Activated T-cell treated with anti-CD3 and anti-CD28 coated beads, Interleukin-2, amount 50 U/mL, for 24 hours (primary cell): ENCODE data around the gene LDB2.
A peak's percentile ranks its signal among the peaks of the same experiment; 100 is the strongest.

Experiments used
- DNase-seq: peaks from one replicate; pipeline ENCODE4 v3.0.0-alpha.2; 2020
- H3K27ac Mint-ChIP-seq: 2 replicates; pipeline ENCODE4 v1.8.0; 2020; ENCODE audit warnings: mild to moderate bottlenecking, mixed read lengths
- H3K27me3 Mint-ChIP-seq: 2 replicates; pipeline ENCODE4 v1.8.0; 2020; ENCODE audit warnings: mixed read lengths
- H3K36me3 Mint-ChIP-seq: 2 replicates; pipeline ENCODE4 v1.8.0; 2020; ENCODE audit warnings: low read depth, mixed read lengths
- H3K4me1 Mint-ChIP-seq: 2 replicates; pipeline ENCODE4 v1.8.0; 2020; ENCODE audit warnings: low read depth, mixed read lengths
- H3K4me3 Mint-ChIP-seq: 2 replicates; pipeline ENCODE4 v1.8.0; 2020; ENCODE audit warnings: mild to moderate bottlenecking, moderate library complexity, mixed read lengths
- H3K9me3 Mint-ChIP-seq: 2 replicates; pipeline ENCODE4 v1.8.0; 2020; ENCODE audit warnings: mixed read lengths

The LDB2 gene

GRCh38 chr4:16896881-16897750 lies 1.3 kb downstream of the LDB2 start:
- H3K9me3 Mint-ChIP-seq: no peaks in the 10 kb centered on the region
- H3K27me3 Mint-ChIP-seq: peaks cover 23% of the 10 kb centered on the region
- peaks cover 28% of the 10 kb centered on the region for H3K4me1 Mint-ChIP-seq
- no peak for DNase-seq
- H3K36me3 Mint-ChIP-seq: no peaks in the 10 kb centered on the region
- H3K4me3 Mint-ChIP-seq: no peak overlapping the region
- H3K27ac Mint-ChIP-seq: no peak overlapping the region

DNA sequence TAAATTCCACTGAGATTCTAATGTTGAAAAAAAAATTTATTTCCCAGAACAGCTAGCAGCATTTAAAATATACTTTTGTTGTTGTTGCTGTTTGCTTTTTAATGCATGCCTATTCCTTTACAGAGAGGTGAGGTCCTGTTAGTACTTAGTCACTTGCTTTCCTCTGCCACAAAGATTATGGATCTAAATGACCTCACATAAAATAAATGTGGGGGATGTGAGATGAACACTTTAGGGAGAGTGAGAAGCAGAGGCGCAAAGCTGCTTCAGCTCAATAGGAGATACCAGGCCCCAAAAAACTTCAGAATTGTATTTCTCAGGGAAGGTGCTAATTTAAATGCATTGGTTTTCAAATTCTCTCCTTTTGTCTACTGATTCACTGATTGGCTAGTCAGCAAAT lies 4.0 kb downstream of the LDB2 start:
- no peak overlapping the region for H3K27ac Mint-ChIP-seq
- no peak for DNase-seq
- H3K4me1 Mint-ChIP-seq: peaks cover 48% of the 10 kb centered on the region
- no peak overlapping the region for H3K4me3 Mint-ChIP-seq
- H3K27me3 Mint-ChIP-seq: peaks cover 23% of the 10 kb centered on the region
- no peaks in the 10 kb centered on the region for H3K9me3 Mint-ChIP-seq
- H3K36me3 Mint-ChIP-seq: no peaks in the 10 kb centered on the region

DNA sequence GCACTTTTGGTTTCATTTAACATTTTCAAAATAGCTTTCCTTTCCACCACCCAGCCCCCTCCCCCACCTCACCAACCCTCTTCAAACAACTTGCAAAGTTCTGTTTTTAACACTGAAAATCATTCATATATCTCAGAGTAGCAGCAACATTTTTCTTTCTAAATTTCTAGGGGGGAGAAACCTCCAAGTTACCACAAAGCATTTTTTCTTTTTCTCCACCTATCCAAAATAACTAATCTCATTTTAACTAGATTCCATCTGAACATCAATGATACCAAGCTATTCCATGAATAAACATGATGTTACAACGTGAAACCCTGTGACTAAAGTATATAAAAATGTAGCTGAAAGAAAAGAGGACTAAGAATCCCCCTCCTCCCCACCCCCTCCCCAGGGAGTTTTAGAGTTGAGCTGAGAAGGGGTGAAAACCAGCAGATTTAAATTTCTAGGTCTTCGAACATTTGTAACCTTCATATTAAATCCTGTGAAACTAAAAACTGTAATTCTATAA lies 5.2 kb downstream of the LDB2 start:
- no peaks in the 10 kb centered on the region for H3K36me3 Mint-ChIP-seq
- H3K27ac Mint-ChIP-seq: peak overlapping the region; percentile 68
- peaks cover 20% of the 10 kb centered on the region for H3K27me3 Mint-ChIP-seq
- H3K9me3 Mint-ChIP-seq: no peaks in the 10 kb centered on the region
- no peak overlapping the region for H3K4me3 Mint-ChIP-seq
- peaks cover 50% of the 10 kb centered on the region for H3K4me1 Mint-ChIP-seq
- no peak for DNase-seq

GRCh38 chr4:16890651-16891050 lies 7.8 kb downstream of the LDB2 start:
- Mint-ChIP-seq H3K4me1 (peaks cover 48% of the 10 kb centered on the region), H3K4me3 (no peak overlapping the region), H3K9me3 (no peaks in the 10 kb centered on the region), H3K27me3 (peaks cover 3% of the 10 kb centered on the region), H3K27ac (no peak overlapping the region), H3K36me3 (no peaks in the 10 kb centered on the region)
- no peak for DNase-seq

GRCh38 chr4:16889945-16890344 lies 8.5 kb downstream of the LDB2 start:
- H3K27me3 Mint-ChIP-seq: no peaks in the 10 kb centered on the region
- H3K4me3 Mint-ChIP-seq: no peak overlapping the region
- H3K27ac Mint-ChIP-seq: no peak overlapping the region
- no peaks in the 10 kb centered on the region for H3K9me3 Mint-ChIP-seq
- peaks cover 48% of the 10 kb centered on the region for H3K4me1 Mint-ChIP-seq
- no peak for DNase-seq
- H3K36me3 Mint-ChIP-seq: no peaks in the 10 kb centered on the region

DNA sequence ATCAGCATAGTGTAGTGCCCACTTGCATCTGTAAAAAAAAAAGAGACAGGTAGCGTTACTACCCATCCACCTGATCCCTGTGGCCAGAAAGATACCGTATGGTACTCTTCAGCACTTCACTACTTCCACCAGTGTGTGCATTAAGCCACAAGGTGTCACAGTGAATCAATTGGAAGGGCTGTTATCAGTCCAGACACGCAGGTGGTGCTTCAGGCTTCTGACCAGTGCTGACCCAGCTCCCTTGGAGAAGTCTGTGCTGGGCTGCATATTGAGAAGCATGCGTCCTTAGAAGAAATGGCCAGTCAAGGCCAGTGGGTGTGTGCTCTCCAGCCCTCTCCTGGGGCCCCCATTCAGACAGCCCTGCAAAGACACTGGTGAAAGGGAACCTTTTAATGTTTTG lies 10.6 kb downstream of the LDB2 start:
- H3K4me1 Mint-ChIP-seq: peaks cover 35% of the 10 kb centered on the region
- no peak overlapping the region for H3K4me3 Mint-ChIP-seq
- no peaks in the 10 kb centered on the region for H3K36me3 Mint-ChIP-seq
- H3K9me3 Mint-ChIP-seq: no peaks in the 10 kb centered on the region
- H3K27me3 Mint-ChIP-seq: no peaks in the 10 kb centered on the region
- no peak for DNase-seq
- no peak overlapping the region for H3K27ac Mint-ChIP-seq

DNA sequence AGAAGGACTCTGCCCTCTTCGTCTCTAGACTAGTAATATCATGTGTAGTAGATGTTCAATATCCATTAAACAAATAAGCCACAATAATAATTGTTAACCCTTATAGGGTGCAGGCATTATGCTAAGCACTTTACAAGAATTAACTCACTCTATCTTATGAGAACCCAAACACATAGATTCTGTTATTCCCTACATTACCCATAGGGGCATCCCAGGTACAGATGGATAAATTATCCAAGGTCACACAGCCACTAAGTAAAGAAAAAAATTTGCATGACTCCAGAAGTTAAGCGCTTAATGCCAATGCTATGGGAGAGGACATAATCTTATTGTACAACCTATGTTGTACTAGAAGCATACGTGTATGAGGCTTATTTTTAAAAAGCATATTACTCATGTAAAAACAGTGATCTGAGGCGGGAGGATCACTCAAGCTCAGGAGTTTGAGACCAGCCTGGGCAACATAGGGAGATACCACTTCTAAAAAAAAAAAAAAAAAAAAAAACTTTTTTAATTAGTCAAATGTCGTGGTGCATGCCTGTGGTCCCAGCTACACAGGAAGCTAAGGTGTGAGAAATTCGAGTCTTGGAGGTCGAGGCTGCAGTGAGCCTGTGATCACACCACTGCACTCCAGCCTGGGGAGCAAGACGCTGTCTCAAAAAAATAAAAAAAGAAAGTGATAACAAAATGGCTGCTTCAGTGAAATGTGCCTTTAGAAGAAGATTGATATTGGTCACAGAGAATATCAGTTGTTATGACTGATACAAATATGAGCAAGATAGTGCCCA lies 13.6 kb downstream of the LDB2 start:
- peaks cover 9% of the 10 kb centered on the region for H3K4me1 Mint-ChIP-seq
- H3K36me3 Mint-ChIP-seq: no peaks in the 10 kb centered on the region
- H3K27ac Mint-ChIP-seq: no peak overlapping the region
- no peak for DNase-seq
- H3K27me3 Mint-ChIP-seq: no peaks in the 10 kb centered on the region
- no peak overlapping the region for H3K4me3 Mint-ChIP-seq
- peaks cover 3% of the 10 kb centered on the region for H3K9me3 Mint-ChIP-seq

- no peak for DNase-seq
- no peaks in the 10 kb centered on the region for H3K36me3 Mint-ChIP-seq
- no peak overlapping the region for H3K4me3 Mint-ChIP-seq
- H3K9me3 Mint-ChIP-seq: peaks cover 5% of the 10 kb centered on the region
- H3K27ac Mint-ChIP-seq: no peak overlapping the region
- peaks cover 3% of the 10 kb centered on the region for H3K4me1 Mint-ChIP-seq
- no peaks in the 10 kb centered on the region for H3K27me3 Mint-ChIP-seq
Measured at GRCh38 chr4:16883806-16884205, 14.6 kb downstream of the LDB2 start.

GRCh38 chr4:16881151-16881884 lies 17.1 kb downstream of the LDB2 start:
- DNase-seq: no peak
- Mint-ChIP-seq H3K4me3 (no peak overlapping the region), H3K36me3 (no peaks in the 10 kb centered on the region), H3K9me3 (peaks cover 5% of the 10 kb centered on the region), H3K4me1 (peaks cover 3% of the 10 kb centered on the region), H3K27me3 (no peaks in the 10 kb centered on the region), H3K27ac (no peak overlapping the region)

- Mint-ChIP-seq H3K36me3 (no peaks in the 10 kb centered on the region), H3K4me1 (no peaks in the 10 kb centered on the region), H3K9me3 (peaks cover 5% of the 10 kb centered on the region), H3K4me3 (no peak overlapping the region), H3K27me3 (no peaks in the 10 kb centered on the region), H3K27ac (no peak overlapping the region)
- no peak for DNase-seq
Measured at GRCh38 chr4:16875487-16875886, 23.0 kb downstream of the LDB2 start.

DNA sequence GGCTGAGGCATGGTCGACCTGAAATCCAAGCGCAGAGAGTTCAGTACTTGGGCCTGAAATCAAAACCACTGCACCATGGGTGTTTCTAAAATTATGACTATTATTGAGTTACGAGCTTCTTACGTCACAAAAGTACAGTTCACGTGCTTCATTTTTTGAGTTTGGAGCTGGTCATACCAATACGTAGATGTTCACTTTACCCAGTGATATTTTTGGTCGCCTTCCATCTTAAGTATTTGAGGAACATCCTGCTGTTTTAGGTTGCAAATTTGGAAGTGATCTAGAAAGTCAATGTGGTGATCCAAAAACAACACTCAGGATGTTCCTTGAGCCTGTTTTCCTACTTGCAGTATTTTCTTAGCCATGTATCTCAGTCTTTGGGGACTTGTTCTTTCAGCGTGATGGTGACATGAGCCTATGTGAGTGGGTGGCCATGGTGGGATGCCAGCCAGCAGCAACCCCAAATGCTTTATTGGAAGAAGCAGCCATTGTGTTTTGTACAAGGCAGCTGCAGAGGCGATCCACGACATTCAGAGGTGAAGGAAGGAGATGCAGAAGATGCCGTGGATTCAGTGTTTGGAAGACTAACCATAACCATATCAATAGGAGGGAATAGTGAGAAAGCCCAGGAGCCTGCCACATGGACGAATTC lies 28.7 kb downstream of the LDB2 start:
- Mint-ChIP-seq H3K27ac (no peak overlapping the region), H3K4me3 (no peak overlapping the region), H3K4me1 (no peaks in the 10 kb centered on the region), H3K9me3 (no peaks in the 10 kb centered on the region), H3K27me3 (peaks cover 4% of the 10 kb centered on the region), H3K36me3 (no peaks in the 10 kb centered on the region)
- DNase-seq: no peak

DNA sequence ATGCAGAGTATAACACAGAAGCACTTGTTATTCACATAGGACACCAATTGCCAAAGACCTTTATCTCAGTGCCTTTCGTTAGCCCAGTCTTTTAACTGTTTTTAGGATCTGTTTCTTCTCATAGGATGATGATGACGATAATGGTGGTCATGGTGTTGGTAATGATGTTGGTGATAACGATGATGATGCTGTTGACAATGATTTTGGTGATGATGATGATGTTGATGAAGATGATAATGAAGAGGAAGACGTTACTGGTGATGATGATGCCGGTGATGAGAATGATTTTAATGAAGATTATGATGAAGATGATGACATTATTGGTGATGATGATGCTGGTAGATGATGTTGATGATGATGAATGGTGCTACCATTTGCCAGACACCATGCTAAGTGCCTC lies 29.8 kb downstream of the LDB2 start:
- Mint-ChIP-seq H3K36me3 (no peaks in the 10 kb centered on the region), H3K27me3 (peaks cover 4% of the 10 kb centered on the region), H3K4me3 (no peak overlapping the region), H3K9me3 (no peaks in the 10 kb centered on the region), H3K4me1 (no peaks in the 10 kb centered on the region), H3K27ac (no peak overlapping the region)
- no peak for DNase-seq

GRCh38 chr4:16867827-16868226 lies 30.6 kb downstream of the LDB2 start:
- Mint-ChIP-seq H3K27ac (no peak overlapping the region), H3K27me3 (peaks cover 4% of the 10 kb centered on the region)

GRCh38 chr4:16866974-16867373 lies 31.5 kb downstream of the LDB2 start:
- Mint-ChIP-seq H3K27ac (no peak overlapping the region), H3K4me1 (no peaks in the 10 kb centered on the region), H3K4me3 (no peak overlapping the region), H3K9me3 (no peaks in the 10 kb centered on the region), H3K36me3 (no peaks in the 10 kb centered on the region), H3K27me3 (peaks cover 4% of the 10 kb centered on the region)
- no peak for DNase-seq

More at GRCh38 chr4:16867827-16868226, 30.6 kb downstream of the LDB2 start:
- Mint-ChIP-seq H3K4me1 (no peaks in the 10 kb centered on the region), H3K9me3 (no peaks in the 10 kb centered on the region), H3K36me3 (no peaks in the 10 kb centered on the region), H3K4me3 (no peak overlapping the region)
- DNase-seq: no peak
